GM23338 (cell line): ENCODE measurements around the gene RNF214. TPM values are rescaled to one million over a fixed set of nuclear protein-coding genes. Genes with fewer than 3 reads are reported as not detected.

Source experiments
- ATAC-seq: fragments of 200-7000 bp; cut with Tn5 transposase; 3 replicates; pipeline ENCODE4 v1.9.1; 2020
- DNase-seq: peaks from one replicate; pipeline ENCODE4 v3.0.0-alpha.2; 2015; ENCODE audit warnings: low spot score
- H2AFZ ChIP-seq: fragments of 200-600 bp; sonication (generic); 2 replicates; pipeline ENCODE4 v1.8.0; 2016; ENCODE audit warnings: antibody characterized with exemption, mild to moderate bottlenecking, moderate library complexity
- H3F3A ChIP-seq: fragments of 200-600 bp; sonication (generic); replicated peaks from 2 replicates; pipeline ENCODE4 v1.8.0; 2017; ENCODE audit warnings: antibody characterized with exemption, mixed run types, low read depth
- H3K27ac ChIP-seq: fragments of 200-600 bp; sonication (generic); 2 replicates; pipeline ENCODE4 v1.6.1; 2016; ENCODE audit warnings: low read depth
- H3K27me3 ChIP-seq: fragments of 200-600 bp; sonication (generic); 2 replicates; pipeline ENCODE4 v1.8.0; 2016; ENCODE audit warnings: mild to moderate bottlenecking, mixed run types, moderate library complexity; ENCODE audit not compliant: insufficient read depth
- H3K36me3 ChIP-seq: fragments of 200-600 bp; sonication (generic); 2 replicates; pipeline ENCODE4 v1.8.0; 2016; ENCODE audit warnings: mild to moderate bottlenecking; ENCODE audit not compliant: insufficient read depth
- H3K4me1 ChIP-seq: fragments of 200-600 bp; sonication (generic); 2 replicates; pipeline ENCODE4 v1.8.0; 2016; ENCODE audit warnings: mild to moderate bottlenecking, moderate library complexity; ENCODE audit not compliant: insufficient read depth
- H3K4me2 ChIP-seq: fragments of 200-600 bp; sonication (generic); 2 replicates; pipeline ENCODE4 v1.7.1; 2017; ENCODE audit warnings: mixed run types
- H3K4me3 ChIP-seq: fragments of 200-600 bp; sonication (generic); 2 replicates; pipeline ENCODE4 v1.6.1; 2016; ENCODE audit warnings: mixed run types
- H3K79me2 ChIP-seq: fragments of 200-600 bp; sonication (generic); replicated peaks from 2 replicates; pipeline ENCODE4 v1.8.0; 2017; ENCODE audit warnings: mild to moderate bottlenecking; ENCODE audit not compliant: insufficient read depth
- H3K9me2 ChIP-seq: fragments of 200-600 bp; sonication (generic); 2 replicates; pipeline ENCODE4 v1.8.0; 2017; ENCODE audit not compliant: insufficient read depth
- H4K20me1 ChIP-seq: fragments of 200-600 bp; sonication (generic); replicated peaks from 2 replicates; pipeline ENCODE4 v1.8.0; 2017; ENCODE audit warnings: mild to moderate bottlenecking; ENCODE audit not compliant: insufficient read depth
- H3K27ac Mint-ChIP-seq: 2 replicates; pipeline ENCODE4 v1.8.0; 2020; ENCODE audit warnings: inconsistent platforms, mild to moderate bottlenecking, moderate library complexity, mixed read lengths
- H3K27me3 Mint-ChIP-seq: 3 replicates; pipeline ENCODE4 v1.8.0; 2022; ENCODE audit warnings: low read depth, mild to moderate bottlenecking, moderate library complexity, mixed read lengths, inconsistent platforms; ENCODE audit not compliant: insufficient read depth, poor library complexity
- H3K36me3 Mint-ChIP-seq: 3 replicates; pipeline ENCODE4 v1.8.0; 2021; ENCODE audit warnings: low read depth, mild to moderate bottlenecking, inconsistent platforms, moderate library complexity, mixed read lengths
- H3K4me1 Mint-ChIP-seq: 3 replicates; pipeline ENCODE4 v1.8.0; 2020; ENCODE audit warnings: mild to moderate bottlenecking, inconsistent platforms, mixed read lengths
- H3K4me3 Mint-ChIP-seq: 3 replicates; pipeline ENCODE4 v1.8.0; 2021; ENCODE audit warnings: moderate library complexity, mild to moderate bottlenecking, inconsistent platforms, mixed read lengths
- H3K9me3 Mint-ChIP-seq: 3 replicates; pipeline ENCODE4 v1.8.0; 2020; ENCODE audit warnings: moderate library complexity, mild to moderate bottlenecking, inconsistent platforms, mixed read lengths
- CREB1 ChIP-seq: fragments of 250-450 bp; sonication (Bioruptor Pico); IDR thresholded peaks from 2 replicates; pipeline ENCODE4 v1.5.0; 2020; ENCODE audit warnings: low read depth, mild to moderate bottlenecking, moderate library complexity
- CTCF ChIP-seq, 2 experiments: fragments of 200-600 bp in 1 of 2; sonication (generic) in 1 of 2; conservative IDR thresholded peaks; 2 replicates each; pipeline versions ENCODE4 v1.5.1 to v1.6.1; 2016 to 2017; ENCODE audit warnings: antibody characterized with exemption in 2 of 2, low read depth in 2 of 2, mild to moderate bottlenecking in 2 of 2, moderate library complexity in 1 of 2
- EZH2 ChIP-seq: fragments of 200-600 bp; sonication (generic); IDR thresholded peaks from one replicate; pipeline ENCODE4 v1.8.0; 2017; ENCODE audit warnings: antibody characterized with exemption, mild to moderate bottlenecking, low read depth; ENCODE audit not compliant: unreplicated experiment
- EZH2phosphoT487 ChIP-seq: fragments of 200-600 bp; sonication (generic); IDR thresholded peaks from one replicate; pipeline ENCODE4 v1.8.1; 2018; ENCODE audit warnings: antibody characterized with exemption; ENCODE audit not compliant: unreplicated experiment
- JUNB ChIP-seq: IDR thresholded peaks from one replicate; pipeline ENCODE4 v1.6.1; 2016; ENCODE audit warnings: antibody characterized with exemption; ENCODE audit not compliant: unreplicated experiment
- NANOG ChIP-seq: IDR thresholded peaks from 2 replicates; pipeline ENCODE4 v1.6.1; 2016; ENCODE audit warnings: antibody characterized with exemption, borderline replicate concordance
- POLR2AphosphoS5 ChIP-seq: IDR thresholded peaks from 2 replicates; pipeline ENCODE4 v1.6.1; 2016; ENCODE audit warnings: antibody characterized with exemption, low read depth
- REST ChIP-seq: IDR thresholded peaks from one replicate; pipeline ENCODE4 v1.6.1; 2018; ENCODE audit warnings: antibody characterized with exemption; ENCODE audit not compliant: unreplicated experiment
- STAT1 ChIP-seq: IDR thresholded peaks from one replicate; pipeline ENCODE4 v1.6.1; 2016; ENCODE audit warnings: antibody characterized with exemption; ENCODE audit not compliant: unreplicated experiment
- ZNF114 ChIP-seq: fragments of 250-450 bp; sonication (Bioruptor Pico); IDR thresholded peaks from 2 replicates; pipeline ENCODE4 v1.5.0; 2020; ENCODE audit warnings: mild to moderate bottlenecking, moderate library complexity
- ZNF331 ChIP-seq: fragments of 250-450 bp; sonication (Bioruptor Pico); IDR thresholded peaks from 2 replicates; pipeline ENCODE4 v1.5.0; 2020; ENCODE audit warnings: low read depth, mild to moderate bottlenecking, moderate library complexity
- polyA plus RNA-seq: library from polyadenylated mRNA; unstranded; fragments of >200 nt; fragmentation: Nextera tagmentation; extraction: Ambion mirVana; gene quantifications from 2 replicates; pipeline ENCODE4 v1.2.1, GENCODE V29; 2016
- total RNA-seq: library from RNA; depleted of rRNA; stranded (reverse); fragments of >200 nt; shearing (Covaris generic); gene quantifications from 2 replicates; pipeline ENCODE4 v1.2.3, GENCODE V29; 2014

Gene RNF214
- total and polyA plus RNA-seq, 2 experiments from 2014 or later, result 19.4 to 28.4 TPM

GRCh38 chr11:117203069-117203407, 29.4 kb upstream of the RNF214 start (continued):
- TF ChIP-seq REST, result no peak
- no peak for TF ChIP-seq JUNB
- TF ChIP-seq POLR2AphosphoS5, result no peak
- TF ChIP-seq CTCF (conservative IDR thresholded peaks at IDR 0.05; ENCODE audit: low read depth in 2 of 2), result no peak
- no peak for TF ChIP-seq ZNF114
- TF ChIP-seq CREB1 (CRISPR knock-in tag), result no peak
- TF ChIP-seq ZNF331 (CRISPR knock-in tag), result no peak
- TF ChIP-seq EZH2, result no peak
- no peak for TF ChIP-seq STAT1
- TF ChIP-seq NANOG, result no peak

GRCh38 chr11:117204283-117205080, 28.0 kb upstream of the RNF214 start:
- peaks cover 32% of the 10 kb centered on the region for H3K36me3 Mint-ChIP-seq
- Histone ChIP-seq H3K79me2 (peaks cover 22% of the 10 kb centered on the region), H4K20me1 (no peaks in the 10 kb centered on the region), H3K27me3 (no peaks in the 10 kb centered on the region), H3F3A (0 out of 2 replicates have a peak, but pooled peaks cover 5% of the 10 kb centered on the region), H2AFZ (no peak overlapping the region), H3K9me2 (no peaks in the 10 kb centered on the region), H3K27ac (0 out of 2 replicates have a peak overlapping the region, but pooled peaks have one; percentile 45), H3K4me2 (no peak overlapping the region), H3K4me3 (no peak overlapping the region), H3K4me1 (peaks cover 18% of the 10 kb centered on the region), H3K36me3 (no peaks in the 10 kb centered on the region)
- H3K4me3 Mint-ChIP-seq, result no peak overlapping the region; the same call in 2 of the 3 replicates
- DNase-seq, result no peak
- TF ChIP-seq EZH2 (no peak), REST (no peak), EZH2phosphoT487 (no peak), POLR2AphosphoS5 (no peak), JUNB (no peak)
- H3K27me3 Mint-ChIP-seq, result peaks cover 18% of the 10 kb centered on the region
- H3K27ac Mint-ChIP-seq, result peak overlapping the region; percentile 3; the same call in 1 of the 2 replicates
- H3K9me3 Mint-ChIP-seq, result no peaks in the 10 kb centered on the region
- no peak for ATAC-seq
- H3K4me1 Mint-ChIP-seq, result peaks cover 22% of the 10 kb centered on the region
